Endodermal cell (in vitro differentiated cells): ENCODE measurements around the gene SLC24A3. TPM values are rescaled to one million over a fixed set of nuclear protein-coding genes. Genes with fewer than 3 reads are reported as not detected.

Experiments used
- DNase-seq: peaks from one replicate; pipeline ENCODE4 v3.0.0-alpha.2; 2017
- H3K27ac ChIP-seq: 2 replicates; pipeline ENCODE4 v1.5.1; 2013; ENCODE audit warnings: mild to moderate bottlenecking, low read depth, low read length, moderate library complexity
- H3K27me3 ChIP-seq: 2 replicates; pipeline ENCODE4 v1.6.1; 2013; ENCODE audit warnings: mild to moderate bottlenecking, low read length, moderate library complexity; ENCODE audit not compliant: insufficient read depth, control insufficient read depth, poor library complexity, severe bottlenecking
- H3K36me3 ChIP-seq: 2 replicates; pipeline ENCODE4 v1.7.0; 2013; ENCODE audit warnings: mild to moderate bottlenecking, low read length, moderate library complexity; ENCODE audit not compliant: control insufficient read depth, insufficient read depth
- H3K4me1 ChIP-seq: one replicate; pipeline ENCODE4 v1.7.0; 2013; ENCODE audit warnings: low read length; ENCODE audit not compliant: control insufficient read depth, insufficient read depth
- H3K4me3 ChIP-seq: 2 replicates; pipeline ENCODE4 v1.5.1; 2013; ENCODE audit warnings: mild to moderate bottlenecking, low read length, moderate library complexity
- H3K9ac ChIP-seq: 2 replicates; pipeline ENCODE4 v1.6.1; 2013; ENCODE audit warnings: mild to moderate bottlenecking, low read length, moderate library complexity; ENCODE audit not compliant: poor library complexity, severe bottlenecking; ENCODE audit errors: extremely low read depth
- H3K9me3 ChIP-seq: 2 replicates; pipeline ENCODE4 v1.6.1; 2013; ENCODE audit warnings: mild to moderate bottlenecking, low read length, moderate library complexity; ENCODE audit not compliant: control insufficient read depth
- H3K27ac Mint-ChIP-seq: 2 replicates; pipeline ENCODE4 v1.8.0; 2020; ENCODE audit warnings: mixed read lengths
- H3K27me3 Mint-ChIP-seq: 2 replicates; pipeline ENCODE4 v1.8.0; 2021; ENCODE audit warnings: mild to moderate bottlenecking, mixed read lengths; ENCODE audit not compliant: insufficient read depth
- H3K36me3 Mint-ChIP-seq: 2 replicates; pipeline ENCODE4 v1.8.0; 2020; ENCODE audit warnings: low read depth, mixed read lengths
- H3K4me1 Mint-ChIP-seq: 2 replicates; pipeline ENCODE4 v1.8.0; 2020; ENCODE audit warnings: mixed read lengths
- H3K4me3 Mint-ChIP-seq: 2 replicates; pipeline ENCODE4 v1.8.0; 2020; ENCODE audit warnings: mild to moderate bottlenecking, moderate library complexity, mixed read lengths
- H3K9me3 Mint-ChIP-seq: 2 replicates; pipeline ENCODE4 v1.8.0; 2020; ENCODE audit warnings: mild to moderate bottlenecking, mixed read lengths
- CTCF ChIP-seq: fragments of 200-600 bp; sonication (generic); conservative IDR thresholded peaks from 2 replicates; pipeline ENCODE4 v1.5.0; 2021; ENCODE audit warnings: antibody characterized with exemption, mild to moderate bottlenecking
- WGBS, 2 experiments: methylation state at CpG; one replicate each; pipeline versions ENCODE4 v1.1.5 to v1.1.7; 2013; ENCODE audit warnings: missing lambda C conversion rate in 2 of 2, mixed read lengths in 1 of 2; ENCODE audit not compliant: insufficient coverage in 1 of 2, insufficient read length in 1 of 2; 5-methylcytosine and 5-hydroxymethylcytosine counted together
- total RNA-seq, 2 donors: library from RNA; stranded (reverse); fragmentation: NEBNext Ultra II Directional in 1 of 2; extraction: Animal tissue kit (Norgen Biotek cat#: 25700) in 1 of 2; gene quantifications; 2 replicates in 1 of 2; 3 replicates in 1 of 2; pipeline ENCODE4 v1.2.1, GENCODE V29; 2021

The SLC24A3 gene
- total RNA-seq, 2 donors from 2014 or later: 1.5 to 1.8 TPM

- H3K9me3 ChIP-seq: no peaks in the 10 kb centered on the region
- Mint-ChIP-seq H3K4me3 (no peak overlapping the region), H3K27me3 (peaks cover 3% of the 10 kb centered on the region)
Measured at GRCh38 chr20:19435821-19436220, 223.4 kb downstream of the SLC24A3 start.

DNA sequence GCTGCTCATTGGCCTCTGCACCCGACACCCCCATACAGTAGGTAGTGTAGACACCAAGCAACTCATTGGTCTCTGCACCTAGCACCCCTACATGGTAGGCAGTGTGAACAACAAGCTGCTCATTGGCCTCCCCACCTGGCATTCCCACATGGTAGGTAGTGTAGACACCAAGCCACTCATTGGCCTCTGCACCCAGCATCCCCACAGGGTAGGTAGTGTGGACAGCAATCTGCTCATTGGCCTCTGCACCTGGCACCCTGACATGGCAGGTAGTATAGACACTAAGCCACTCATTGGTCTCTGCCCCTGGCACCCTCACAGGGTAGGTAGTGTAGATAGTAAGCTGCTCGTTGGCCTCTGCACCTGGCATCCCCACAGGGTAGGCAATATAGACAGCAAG lies 226.0 kb downstream of the SLC24A3 start:
- peaks cover 13% of the 10 kb centered on the region for H3K4me1 Mint-ChIP-seq
- H3K27ac Mint-ChIP-seq: no peak overlapping the region
- Histone ChIP-seq H3K27ac (no peak overlapping the region), H3K36me3 (no peaks in the 10 kb centered on the region), H3K27me3 (no peaks in the 10 kb centered on the region), H3K4me3 (no peak overlapping the region), H3K9ac (no peak overlapping the region), H3K9me3 (peaks cover 6% of the 10 kb centered on the region), H3K4me1 (peaks cover 17% of the 10 kb centered on the region)
- no peaks in the 10 kb centered on the region for H3K36me3 Mint-ChIP-seq
- 83 to 91% methylated on average over 2 of the region's 2 CpGs for WGBS, 2 experiments
- TF ChIP-seq CTCF: no peak
- peaks cover 11% of the 10 kb centered on the region for H3K9me3 Mint-ChIP-seq
- peaks cover 3% of the 10 kb centered on the region for H3K27me3 Mint-ChIP-seq
- peak; percentile 16 for DNase-seq
- H3K4me3 Mint-ChIP-seq: no peak overlapping the region

More at GRCh38 chr20:19435821-19436220, 223.4 kb downstream of the SLC24A3 start:
- TF ChIP-seq CTCF: no peak
- no peaks in the 10 kb centered on the region for H3K27me3 ChIP-seq
- H3K27ac ChIP-seq: no peak overlapping the region
- no peak overlapping the region for H3K4me3 ChIP-seq
- DNase-seq: no peak
- Mint-ChIP-seq H3K9me3 (no peaks in the 10 kb centered on the region), H3K36me3 (no peaks in the 10 kb centered on the region), H3K27ac (no peak overlapping the region), H3K4me1 (peaks cover 27% of the 10 kb centered on the region)
- H3K36me3 ChIP-seq: no peaks in the 10 kb centered on the region
- H3K9ac ChIP-seq: no peak overlapping the region
- H3K4me1 ChIP-seq: peaks cover 23% of the 10 kb centered on the region

- no peak for TF ChIP-seq CTCF
- no peak overlapping the region for H3K9ac ChIP-seq
- H3K27me3 ChIP-seq: no peaks in the 10 kb centered on the region
- H3K36me3 Mint-ChIP-seq: no peaks in the 10 kb centered on the region
- H3K9me3 Mint-ChIP-seq: peaks cover 11% of the 10 kb centered on the region
- no peak overlapping the region for H3K4me3 Mint-ChIP-seq
- no peaks in the 10 kb centered on the region for H3K36me3 ChIP-seq
- H3K4me1 ChIP-seq: no peaks in the 10 kb centered on the region
- peak; percentile 30 for DNase-seq
- 86% methylated on average over 12 to 14 of the region's 14 CpGs for WGBS, 2 experiments
- H3K9me3 ChIP-seq: peaks cover 12% of the 10 kb centered on the region
- H3K27ac Mint-ChIP-seq: no peak overlapping the region
- no peak overlapping the region for H3K27ac ChIP-seq
- H3K27me3 Mint-ChIP-seq: peaks cover 3% of the 10 kb centered on the region
- H3K4me3 ChIP-seq: no peak overlapping the region
- peaks cover 2% of the 10 kb centered on the region for H3K4me1 Mint-ChIP-seq
Measured at GRCh38 chr20:19440660-19441527, 228.5 kb downstream of the SLC24A3 start.
